Heart left ventricle (tissue), 13 donors: ENCODE measurements around the gene CTSG.

Experiments
- CTCF ChIP-seq, 12 donors: fragments of 200-600 bp; sonication (generic) in 4 of 12; IDR thresholded peaks; one replicate each; pipeline versions ENCODE4 v1.5.0 to v1.8.0; 2018 to 2022; ENCODE audit warnings: antibody characterized with exemption in 12 of 12, mild to moderate bottlenecking in 5 of 12
- POLR2A ChIP-seq, 2 donors: fragments of 450-650 bp; IDR thresholded peaks; one replicate each; pipeline ENCODE4 v1.6.1; 2017; ENCODE audit warnings: antibody characterized with exemption in 2 of 2, mild to moderate bottlenecking in 2 of 2, moderate library complexity in 2 of 2
- donor health status: ischemic (EF 13 %, LVEDD 7.1; RV severe dilation, severe dysfunction).
- donor health status: DM: no; HTN: yes; CAD: no.
- donor health status: DM: no; HTN: no; CAD: no.
- donor health status: ischemic (EF 25% LVEDD 6.9; RV normal size, moderate dysfunction).
- donor health status: ischemic (EF 25% LVEDD 5.7; RV mildly dilated, moderate dysfunction).
- donor health status: ischemic (EF 35%, LVEDD 5.7; RV mildly dilated, moderate dysfunction).
- donor health status: nonischemic (EF 11% LVEDD 7.7; RV severe dilation, severe dysfunction).
- donor health status: DM: yes; HTN: yes; CAD: no.
- donor health status: PGD.
- donor health status: ischemic (EF 29% LVEDD 5.4; RV normal size, mild dysfunction).
- donor health status: nonischemic (EF 23%, LVEDD 6.1; RV moderate dilation, normal function).

GRCh38 chr14:24607081-24607480 is 31.0 kb upstream of the CTSG start:
- TF ChIP-seq CTCF (IDR thresholded peaks at IDR 0.05), result no peak
- no peak for TF ChIP-seq POLR2A (IDR thresholded peaks at IDR 0.05)
